Measurements from ENCODE around the gene MBNL1. TPM values are rescaled to one million over a fixed set of nuclear protein-coding genes. Genes with fewer than 3 reads are reported as not detected.

Gene MBNL1
- total RNA-seq, 1 experiment from 2014 or later, result 140 TPM

DNA sequence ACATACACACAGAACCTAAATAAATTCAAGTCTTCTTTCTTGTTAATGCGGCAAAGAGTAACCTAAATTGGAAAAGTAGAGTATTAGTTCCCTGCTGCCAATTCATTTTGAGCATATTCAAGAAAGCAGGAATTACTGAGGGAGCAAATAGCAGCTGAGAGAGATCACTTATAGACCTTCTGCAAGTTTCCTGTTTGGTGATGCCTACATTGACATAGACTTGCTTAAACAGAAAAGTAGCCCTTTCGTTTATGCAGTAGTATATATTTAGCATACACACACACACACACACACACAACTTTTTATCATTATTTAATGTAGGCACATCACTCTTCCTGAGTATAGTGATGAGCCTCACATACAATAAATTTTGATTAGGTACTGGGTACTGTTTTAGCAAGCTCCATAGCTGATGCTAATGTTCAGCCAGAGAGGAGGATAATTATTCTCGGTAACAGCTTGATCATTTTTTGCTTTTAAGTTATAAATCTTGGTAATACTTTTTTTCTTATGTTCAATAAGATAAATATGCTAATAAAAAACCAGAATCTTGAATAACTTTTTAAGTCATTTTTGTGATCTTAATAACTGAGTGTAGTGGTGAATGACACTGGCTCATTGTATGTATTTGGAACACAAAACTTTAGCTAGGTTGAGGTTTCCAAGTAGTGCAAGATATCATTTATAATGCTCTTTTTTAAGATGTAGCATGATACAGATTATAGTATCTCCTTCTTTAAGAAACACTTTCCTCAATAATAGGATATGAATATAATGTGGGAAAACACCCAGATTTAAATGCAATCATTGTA lies 174.7 kb downstream of the MBNL1 start:
- ATAC-seq (peak; percentile 65), DNase-seq (ENCODE audit: low read depth, low spot score) (no peak)
- no peaks in the 10 kb centered on the region for H3K27me3 ChIP-seq (ENCODE audit: control insufficient read depth, insufficient read depth, low read length)
- no TSS peak for BruUV-seq (replicated peaks)
- H3K27ac ChIP-seq (ENCODE audit: low read length), result no peak overlapping the region
- no peak overlapping the region for H3K4me3 ChIP-seq (ENCODE audit: low read depth in 2 of 2, low read length in 2 of 2)
- TF ChIP-seq POLR2AphosphoS5 (IDR thresholded peaks at IDR 0.05; ENCODE audit: low read depth, low read length) (no peak), TCF7L2 (IDR thresholded peaks at IDR 0.05; ENCODE audit: low read depth, low read length) (no peak), SIN3A (IDR thresholded peaks at IDR 0.05; ENCODE audit: borderline replicate concordance, insufficient read depth, low read depth, low read length) (no peak)
- TF ChIP-seq, protein P1, sequence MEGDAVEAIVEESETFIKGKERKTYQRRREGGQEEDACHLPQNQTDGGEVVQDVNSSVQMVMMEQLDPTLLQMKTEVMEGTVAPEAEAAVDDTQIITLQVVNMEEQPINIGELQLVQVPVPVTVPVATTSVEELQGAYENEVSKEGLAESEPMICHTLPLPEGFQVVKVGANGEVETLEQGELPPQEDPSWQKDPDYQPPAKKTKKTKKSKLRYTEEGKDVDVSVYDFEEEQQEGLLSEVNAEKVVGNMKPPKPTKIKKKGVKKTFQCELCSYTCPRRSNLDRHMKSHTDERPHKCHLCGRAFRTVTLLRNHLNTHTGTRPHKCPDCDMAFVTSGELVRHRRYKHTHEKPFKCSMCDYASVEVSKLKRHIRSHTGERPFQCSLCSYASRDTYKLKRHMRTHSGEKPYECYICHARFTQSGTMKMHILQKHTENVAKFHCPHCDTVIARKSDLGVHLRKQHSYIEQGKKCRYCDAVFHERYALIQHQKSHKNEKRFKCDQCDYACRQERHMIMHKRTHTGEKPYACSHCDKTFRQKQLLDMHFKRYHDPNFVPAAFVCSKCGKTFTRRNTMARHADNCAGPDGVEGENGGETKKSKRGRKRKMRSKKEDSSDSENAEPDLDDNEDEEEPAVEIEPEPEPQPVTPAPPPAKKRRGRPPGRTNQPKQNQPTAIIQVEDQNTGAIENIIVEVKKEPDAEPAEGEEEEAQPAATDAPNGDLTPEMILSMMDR (IDR thresholded peaks at IDR 0.05), result no peak
- TF ChIP-seq, protein P2, sequence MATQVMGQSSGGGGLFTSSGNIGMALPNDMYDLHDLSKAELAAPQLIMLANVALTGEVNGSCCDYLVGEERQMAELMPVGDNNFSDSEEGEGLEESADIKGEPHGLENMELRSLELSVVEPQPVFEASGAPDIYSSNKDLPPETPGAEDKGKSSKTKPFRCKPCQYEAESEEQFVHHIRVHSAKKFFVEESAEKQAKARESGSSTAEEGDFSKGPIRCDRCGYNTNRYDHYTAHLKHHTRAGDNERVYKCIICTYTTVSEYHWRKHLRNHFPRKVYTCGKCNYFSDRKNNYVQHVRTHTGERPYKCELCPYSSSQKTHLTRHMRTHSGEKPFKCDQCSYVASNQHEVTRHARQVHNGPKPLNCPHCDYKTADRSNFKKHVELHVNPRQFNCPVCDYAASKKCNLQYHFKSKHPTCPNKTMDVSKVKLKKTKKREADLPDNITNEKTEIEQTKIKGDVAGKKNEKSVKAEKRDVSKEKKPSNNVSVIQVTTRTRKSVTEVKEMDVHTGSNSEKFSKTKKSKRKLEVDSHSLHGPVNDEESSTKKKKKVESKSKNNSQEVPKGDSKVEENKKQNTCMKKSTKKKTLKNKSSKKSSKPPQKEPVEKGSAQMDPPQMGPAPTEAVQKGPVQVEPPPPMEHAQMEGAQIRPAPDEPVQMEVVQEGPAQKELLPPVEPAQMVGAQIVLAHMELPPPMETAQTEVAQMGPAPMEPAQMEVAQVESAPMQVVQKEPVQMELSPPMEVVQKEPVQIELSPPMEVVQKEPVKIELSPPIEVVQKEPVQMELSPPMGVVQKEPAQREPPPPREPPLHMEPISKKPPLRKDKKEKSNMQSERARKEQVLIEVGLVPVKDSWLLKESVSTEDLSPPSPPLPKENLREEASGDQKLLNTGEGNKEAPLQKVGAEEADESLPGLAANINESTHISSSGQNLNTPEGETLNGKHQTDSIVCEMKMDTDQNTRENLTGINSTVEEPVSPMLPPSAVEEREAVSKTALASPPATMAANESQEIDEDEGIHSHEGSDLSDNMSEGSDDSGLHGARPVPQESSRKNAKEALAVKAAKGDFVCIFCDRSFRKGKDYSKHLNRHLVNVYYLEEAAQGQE (IDR thresholded peaks at IDR 0.05; ENCODE audit: insufficient read depth in 1 of 2, low read depth in 2 of 2, low read length in 1 of 2), result no peak
- no peaks in the 10 kb centered on the region for H3K9me3 ChIP-seq (ENCODE audit: control insufficient read depth, insufficient read depth, low read depth, low read length)
- ChIA-PET POLR2A (interaction anchor here (0.5 kb wide), 1 partner anchor 40 kb away, joined by 5 read pairs; no protein-coding TSS in a partner anchor), CTCF (interaction anchor here (0.7 to 1.3 kb wide), 3 partner anchors 12 to 372 kb away, joined by 3 to 5 read pairs (median 5); no protein-coding TSS in a partner anchor)
- in situ Hi-C loops (cut with HindIII; ENCODE audit: low pct_unique_long_range_greater_than_20kb, low sequenced_read_pairs), result no loop called here
- peaks cover 12% of the 10 kb centered on the region for H3K36me3 ChIP-seq (ENCODE audit: control insufficient read depth, insufficient read depth, low read length)
- H3K4me1 ChIP-seq (ENCODE audit: control insufficient read depth, insufficient read depth, low read length), result peaks cover 8% of the 10 kb centered on the region
- intact Hi-C loops (cut with micrococcal nuclease; ENCODE audit: unreplicated experiment), result loop anchor here (5.0 to 10.0 kb wide), 4 partner anchors 171 to 599 kb away; no protein-coding TSS in a partner anchor

DNA sequence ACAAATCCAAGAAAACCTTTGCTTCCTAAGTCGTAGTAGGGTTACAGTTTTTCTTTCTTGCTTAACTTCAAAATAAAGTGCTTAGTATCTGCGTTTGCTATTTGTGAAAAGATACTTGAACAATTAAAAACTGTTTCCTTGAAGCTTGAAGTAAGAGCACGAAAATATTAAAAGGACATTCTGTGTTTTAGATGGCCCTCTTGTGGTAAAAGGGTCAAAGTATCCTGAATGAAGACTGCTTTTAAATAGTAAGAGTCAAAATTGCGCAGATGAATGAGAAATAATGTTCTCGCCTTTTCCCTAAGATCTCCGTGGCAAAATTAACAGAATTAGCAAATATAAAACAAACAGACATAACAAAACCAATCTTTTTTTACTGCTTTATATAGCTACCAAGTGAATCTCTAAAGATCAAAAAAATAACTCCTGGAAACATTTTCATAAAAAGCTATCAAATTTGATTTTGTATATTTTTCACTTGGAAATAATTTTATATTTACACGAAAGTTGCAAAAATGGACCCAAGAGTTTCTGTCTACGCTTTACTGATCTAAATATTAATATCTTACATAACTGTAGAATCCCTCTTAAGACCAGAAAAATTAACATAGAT lies 175.4 kb downstream of the MBNL1 start:
- DNase-seq (ENCODE audit: low read depth, low spot score) (peak; percentile 65), ATAC-seq (no peak)
- CTCF ChIA-PET, result interaction anchor here (0.6 to 1.3 kb wide), 3 partner anchors 261 to 450 kb away, joined by 3 to 5 read pairs (median 3); no protein-coding TSS in a partner anchor
- TF ChIP-seq, protein P1 (IDR thresholded peaks at IDR 0.05), result peak; percentile 72; the same call in 1 of the 2 replicates
- TF ChIP-seq POLR2AphosphoS5 (IDR thresholded peaks at IDR 0.05; ENCODE audit: low read depth, low read length), result no peak
- H3K4me1 ChIP-seq (ENCODE audit: control insufficient read depth, insufficient read depth, low read length), result peaks cover 8% of the 10 kb centered on the region
- H3K4me3 ChIP-seq (ENCODE audit: low read depth in 2 of 2, low read length in 2 of 2), result no peak overlapping the region
- no TSS peak for BruUV-seq (replicated peaks)
- peaks cover 17% of the 10 kb centered on the region for H3K36me3 ChIP-seq (ENCODE audit: control insufficient read depth, insufficient read depth, low read length)
- H3K27ac ChIP-seq (ENCODE audit: low read length), result no peak overlapping the region
- no peaks in the 10 kb centered on the region for H3K27me3 ChIP-seq (ENCODE audit: control insufficient read depth, insufficient read depth, low read length)
- no peaks in the 10 kb centered on the region for H3K9me3 ChIP-seq (ENCODE audit: control insufficient read depth, insufficient read depth, low read depth, low read length)
- in situ Hi-C loops (cut with HindIII; ENCODE audit: low pct_unique_long_range_greater_than_20kb, low sequenced_read_pairs), result no loop called here
- POLR2A ChIA-PET, result no interaction called here
- intact Hi-C loops (cut with micrococcal nuclease; ENCODE audit: unreplicated experiment), result loop anchor here (5.0 to 10.0 kb wide), 4 partner anchors 172 to 599 kb away; no protein-coding TSS in a partner anchor

Measured in Panc1 (cell line).